NCI-H2196 (cell line): Measurements from ENCODE around the gene LMO1.
A peak's percentile ranks its signal among the peaks of the same experiment; 100 is the strongest.

ENCODE experiments used
- DNase-seq: peaks from one replicate; lab custom pipeline; 2025; ENCODE audit not compliant: unreplicated experiment; lab: John Stamatoyannopoulos, UW

The LMO1 gene

DNA sequence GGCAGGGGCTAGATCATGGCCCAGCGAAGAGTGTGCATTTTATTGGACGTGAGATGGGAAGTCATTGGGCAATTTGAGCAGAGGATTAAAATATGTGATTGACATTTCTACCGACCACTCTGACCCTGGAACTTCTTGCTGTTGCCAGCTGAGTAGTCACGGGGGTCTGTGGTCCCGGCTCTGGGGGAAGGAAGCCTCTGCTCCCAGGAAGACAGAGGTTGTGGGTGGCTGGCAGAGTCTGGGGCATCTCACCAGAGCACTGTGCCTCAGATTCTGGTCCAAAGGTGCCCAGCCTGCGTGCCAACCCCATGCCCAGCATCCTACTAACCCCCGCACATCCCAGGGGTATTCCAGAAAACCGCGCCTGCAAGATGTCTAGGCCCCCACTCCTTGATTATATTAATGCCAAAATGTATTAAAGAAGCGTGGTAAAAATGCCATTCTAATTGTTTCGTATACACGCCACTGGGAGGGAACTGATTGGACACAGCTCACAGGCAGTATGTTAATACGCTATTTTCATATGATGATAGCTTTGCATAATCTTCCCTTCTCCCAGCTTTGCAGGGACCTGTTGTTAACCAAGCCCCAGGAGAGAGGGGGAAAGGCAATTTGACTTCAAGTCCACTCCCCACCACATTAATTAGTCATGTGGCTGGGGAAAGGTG, 25.3 kb upstream of the LMO1 start:
- DNase-seq: no peak

DNA sequence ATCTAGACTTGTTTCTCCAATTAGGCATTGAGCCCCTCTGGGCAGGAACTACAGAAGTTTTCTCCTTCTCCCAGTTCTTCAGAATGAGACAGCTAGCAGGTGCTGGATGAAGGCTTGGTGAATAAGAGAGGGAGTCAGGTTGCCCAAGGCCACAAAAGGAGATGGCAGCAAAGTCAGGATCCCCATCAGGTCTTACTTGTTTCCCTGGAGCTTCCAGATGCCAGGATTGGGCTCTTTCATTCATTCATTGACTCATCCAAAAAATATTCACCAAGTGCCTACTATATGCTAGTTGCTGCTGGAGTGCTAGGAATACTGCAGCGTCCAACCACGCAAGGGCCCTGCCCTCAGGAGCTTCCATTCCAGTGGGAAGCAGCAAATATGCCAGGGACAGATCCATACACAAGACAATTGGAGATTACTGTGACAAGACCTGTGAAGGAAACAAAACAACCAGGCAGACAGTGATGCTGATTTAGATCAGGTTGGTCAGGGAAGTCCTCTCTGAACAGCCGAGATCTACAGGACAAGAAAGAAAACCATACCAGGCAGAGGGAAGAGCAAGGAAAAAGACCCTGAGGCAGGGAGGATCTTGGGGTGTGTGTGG, 24.6 kb upstream of the LMO1 start:
- DNase-seq: no peak

DNA sequence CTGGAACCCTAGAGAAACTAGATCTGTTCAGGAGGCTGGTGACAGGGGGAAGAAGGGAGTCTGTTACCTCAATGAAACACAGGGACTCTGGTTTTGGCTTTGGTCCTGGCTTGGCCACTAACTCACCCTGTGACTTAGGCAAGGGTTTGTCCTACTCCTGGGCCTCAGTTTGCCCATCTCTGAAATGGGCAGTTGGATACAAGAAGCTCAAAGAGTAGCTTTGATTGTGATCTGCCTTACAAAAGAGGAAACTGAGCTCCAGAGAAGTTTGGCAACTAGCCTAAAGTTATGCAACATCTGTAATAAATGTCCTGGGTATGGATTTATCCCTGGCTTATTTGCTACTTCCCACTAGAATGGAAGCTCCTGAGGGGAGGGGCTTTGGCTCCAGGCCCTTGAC, 24.0 kb upstream of the LMO1 start:
- no peak for DNase-seq

DNA sequence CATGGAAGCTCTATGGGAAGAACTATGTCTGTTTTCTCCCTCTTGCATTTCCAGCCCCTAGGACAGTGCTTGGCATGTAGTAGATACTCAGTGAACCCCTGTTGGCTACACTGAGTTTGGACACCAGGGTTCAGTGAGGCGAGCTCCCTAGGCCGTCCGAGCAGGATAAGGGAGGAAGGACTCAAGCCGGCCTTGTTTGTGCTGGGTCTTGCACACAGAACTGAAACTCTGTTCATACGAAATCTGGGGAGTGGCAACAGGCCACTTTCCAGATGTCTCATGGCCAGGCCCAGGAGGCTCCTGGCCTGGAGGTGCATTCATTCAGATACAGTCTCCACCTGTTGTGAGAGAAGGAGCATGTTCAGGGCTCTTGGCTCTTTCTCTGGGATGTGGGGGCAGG, 23.6 kb upstream of the LMO1 start:
- DNase-seq: no peak

DNA sequence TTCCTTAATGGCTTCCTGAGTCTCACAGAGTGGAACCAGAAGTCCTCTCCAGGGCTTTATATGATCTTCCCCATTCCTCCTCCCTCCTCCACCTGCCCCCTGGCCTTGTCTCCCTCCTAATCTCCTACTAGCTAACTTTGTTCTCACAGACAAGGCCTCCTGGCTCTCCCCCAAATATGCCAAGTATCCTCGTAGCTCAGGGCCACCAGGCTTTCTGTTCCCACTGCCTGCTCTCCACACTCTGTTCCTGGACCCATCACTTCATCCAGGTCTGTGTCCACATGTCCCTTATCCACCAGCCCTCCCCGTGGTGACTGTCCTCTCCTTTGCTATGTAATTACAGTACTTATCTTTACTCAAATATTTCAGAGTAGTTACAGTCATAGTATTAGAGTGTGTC, 23.2 kb upstream of the LMO1 start:
- DNase-seq: no peak

DNA sequence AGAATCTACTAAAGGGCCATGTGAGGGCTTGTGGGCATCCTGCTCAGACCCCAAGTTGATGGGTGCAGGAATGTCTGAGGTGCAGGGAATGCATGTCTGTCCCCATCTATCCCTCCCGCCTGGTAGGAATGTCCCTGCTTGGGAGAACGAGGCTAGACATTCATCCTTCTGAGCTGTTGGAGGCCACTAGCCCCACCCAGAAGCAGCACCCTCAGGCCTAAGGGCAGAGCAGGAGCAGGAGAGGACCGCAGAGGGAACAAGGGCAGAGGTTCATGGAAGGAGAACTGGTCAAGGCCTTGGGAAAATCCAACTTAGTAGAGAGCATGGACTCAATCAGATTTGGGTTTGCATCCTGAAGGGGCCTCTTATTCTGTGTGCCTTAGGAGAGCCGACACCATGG, 22.1 kb upstream of the LMO1 start:
- DNase-seq: no peak

DNA sequence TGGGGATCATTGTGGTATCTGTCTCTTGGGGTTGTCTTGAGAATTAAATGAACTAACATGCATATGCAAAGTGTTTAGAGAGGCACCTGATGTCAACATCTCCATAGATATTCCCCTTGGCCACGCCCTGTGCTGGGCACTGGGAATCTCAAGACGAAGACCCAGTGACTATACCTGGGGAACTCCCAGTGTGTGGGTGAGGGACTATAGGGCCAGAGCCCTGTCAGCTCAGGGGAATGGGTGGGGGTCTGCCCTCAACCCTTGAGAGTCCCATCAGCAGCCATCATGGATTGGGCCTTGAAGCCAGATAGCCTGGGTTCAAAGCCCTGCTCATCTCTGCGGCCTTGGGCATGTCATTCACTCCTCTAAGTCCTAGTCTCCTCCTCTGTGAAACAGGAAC, 21.6 kb upstream of the LMO1 start:
- no peak for DNase-seq

DNA sequence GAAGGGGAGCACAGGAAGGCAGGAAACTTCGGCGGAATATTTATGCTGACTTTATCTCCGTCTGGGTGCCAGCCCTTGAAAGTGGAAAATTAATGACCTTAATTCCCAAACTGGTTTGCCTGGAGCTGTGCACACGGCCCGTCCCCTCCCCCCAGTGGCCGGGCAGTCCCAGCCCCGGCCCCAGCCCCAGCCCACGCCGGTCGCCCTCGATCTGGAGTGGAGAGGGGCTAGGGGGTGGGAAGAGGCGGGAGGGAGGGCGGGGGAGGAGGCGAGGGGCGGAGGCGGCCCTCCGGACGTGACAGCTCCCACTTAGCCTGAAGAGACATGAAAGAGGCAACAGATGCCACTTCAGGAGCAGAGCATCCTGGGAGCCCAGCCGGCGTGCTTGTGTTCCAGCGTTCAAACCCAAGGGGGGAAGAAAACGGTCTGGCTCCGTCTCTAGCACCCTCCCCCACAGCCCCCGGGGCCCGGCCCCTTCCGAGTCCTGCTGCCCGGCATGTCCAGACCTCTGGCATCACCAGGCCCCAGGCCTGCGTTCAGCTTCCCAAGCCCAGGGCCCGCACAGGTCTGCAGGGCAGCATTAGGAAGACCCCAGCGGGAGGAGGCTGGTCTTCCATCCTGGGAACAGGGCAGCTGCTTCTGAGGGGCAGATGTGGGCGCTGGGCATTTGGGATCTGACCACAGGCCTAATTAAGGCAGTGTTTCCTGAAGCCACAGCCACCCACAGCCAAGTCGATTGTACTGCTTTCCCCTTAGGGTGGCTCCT, 20.0 kb upstream of the LMO1 start:
- no peak for DNase-seq

DNA sequence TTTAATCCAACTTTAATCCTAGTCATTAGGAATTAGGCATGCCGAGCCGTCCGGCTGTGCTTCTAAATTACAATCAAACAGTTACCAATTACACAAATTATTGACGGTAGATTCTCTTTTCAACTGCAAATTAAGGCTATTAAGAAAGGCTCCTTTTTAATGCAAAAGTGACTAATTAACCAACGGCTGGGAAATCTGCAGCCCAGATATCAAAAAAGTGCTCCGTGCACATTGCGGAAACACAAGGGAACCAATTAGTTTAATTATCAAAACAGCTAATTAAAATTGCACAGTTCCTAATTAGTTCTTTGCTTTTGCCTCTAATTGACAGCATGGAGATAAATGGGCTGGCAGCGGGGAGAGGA, 19.4 kb upstream of the LMO1 start:
- DNase-seq: no peak

DNA sequence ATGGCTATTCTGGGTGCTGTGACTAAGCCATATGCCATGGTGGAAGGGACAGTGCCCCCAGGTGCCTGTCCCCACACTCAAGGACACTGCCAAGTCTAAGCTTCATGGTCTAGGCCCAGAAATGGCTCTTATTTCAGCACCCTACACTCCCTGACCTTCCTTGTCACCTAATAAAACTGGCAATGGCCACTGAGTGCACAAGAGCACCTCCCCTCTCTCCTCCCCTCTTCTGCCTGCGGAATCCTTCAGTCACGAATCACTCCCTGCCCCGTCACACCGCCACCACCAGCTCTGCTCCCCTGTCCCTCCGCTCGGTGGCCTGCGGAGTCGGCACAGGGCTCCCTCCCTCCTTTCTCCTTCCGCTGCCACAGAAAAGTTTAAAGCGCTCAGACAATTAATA, 19.0 kb upstream of the LMO1 start:
- no peak for DNase-seq

DNA sequence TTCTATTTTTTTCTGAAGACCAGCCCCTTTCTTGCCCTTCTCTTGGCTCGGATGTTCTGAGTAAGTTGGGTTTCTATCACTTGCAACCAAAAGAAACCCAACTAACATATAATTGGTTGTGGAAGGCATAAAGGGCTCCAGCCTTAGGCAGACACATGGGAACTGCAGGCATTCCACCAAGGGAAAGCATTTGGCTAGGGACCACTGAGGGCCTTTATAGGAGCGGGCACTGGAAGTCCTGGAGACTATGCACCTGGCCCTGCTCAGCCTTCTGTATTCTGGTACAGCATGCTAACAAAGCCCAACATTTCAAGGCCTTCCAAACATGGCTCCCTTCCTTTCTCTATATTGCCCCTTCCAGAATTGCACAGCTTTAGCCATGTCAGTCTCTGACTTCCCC, 17.6 kb upstream of the LMO1 start:
- no peak for DNase-seq

DNA sequence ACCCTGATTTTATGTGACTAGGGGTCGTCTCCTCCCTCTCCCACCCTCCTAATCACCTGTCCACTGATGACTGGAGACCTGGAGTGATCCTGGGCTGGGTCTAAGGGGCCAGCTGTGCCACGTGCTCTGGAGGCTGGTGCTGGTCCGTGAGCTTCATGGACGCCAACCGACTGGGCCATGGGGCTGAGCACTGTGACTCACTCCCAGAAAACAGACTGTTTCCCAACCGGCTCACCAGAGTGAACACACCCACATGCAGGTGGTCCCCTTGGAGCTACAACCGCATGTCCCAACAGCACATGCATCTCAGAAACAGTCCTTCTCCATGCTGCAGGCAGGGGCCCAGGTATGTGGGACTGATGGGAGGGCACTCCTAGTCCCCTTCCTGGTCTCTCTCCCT, 14.0 kb upstream of the LMO1 start:
- no peak for DNase-seq

DNA sequence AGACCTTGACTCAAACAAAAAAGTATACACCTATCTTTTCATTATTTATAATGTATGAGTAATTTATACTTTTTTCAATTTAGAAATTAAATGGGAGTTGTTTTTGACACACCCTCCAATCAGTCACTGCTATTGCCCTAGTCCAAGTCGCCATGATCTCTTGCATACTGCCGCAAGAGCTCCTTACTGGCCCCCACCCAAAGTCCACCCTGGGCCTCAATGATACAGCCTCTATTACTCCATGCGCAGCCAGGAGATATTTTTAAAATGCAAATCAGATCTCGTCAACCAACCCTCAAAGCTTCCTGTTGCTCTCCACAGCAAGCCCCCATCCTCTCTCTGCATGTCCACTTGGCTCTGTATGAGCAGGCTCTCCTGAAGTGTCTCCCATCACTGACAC, 12.8 kb upstream of the LMO1 start:
- DNase-seq: no peak

DNA sequence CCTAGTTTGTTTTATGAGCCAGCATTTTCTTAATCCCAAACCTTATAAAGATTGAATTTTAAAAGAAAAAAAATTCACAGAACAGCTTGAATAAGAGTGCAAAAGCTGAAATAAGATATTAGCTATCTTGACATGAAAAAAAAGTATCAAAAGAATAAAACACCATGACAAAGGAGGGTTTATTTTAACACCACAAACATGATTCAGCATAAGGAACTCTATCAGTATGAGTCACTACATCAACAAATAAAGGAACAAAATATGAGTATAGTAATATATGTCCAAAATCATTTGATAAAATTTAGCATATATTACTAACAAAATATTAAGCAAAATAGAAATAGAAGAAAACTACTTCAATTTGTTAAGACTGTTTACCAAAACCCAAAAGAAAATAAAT, 9.6 kb upstream of the LMO1 start:
- no peak for DNase-seq

DNA sequence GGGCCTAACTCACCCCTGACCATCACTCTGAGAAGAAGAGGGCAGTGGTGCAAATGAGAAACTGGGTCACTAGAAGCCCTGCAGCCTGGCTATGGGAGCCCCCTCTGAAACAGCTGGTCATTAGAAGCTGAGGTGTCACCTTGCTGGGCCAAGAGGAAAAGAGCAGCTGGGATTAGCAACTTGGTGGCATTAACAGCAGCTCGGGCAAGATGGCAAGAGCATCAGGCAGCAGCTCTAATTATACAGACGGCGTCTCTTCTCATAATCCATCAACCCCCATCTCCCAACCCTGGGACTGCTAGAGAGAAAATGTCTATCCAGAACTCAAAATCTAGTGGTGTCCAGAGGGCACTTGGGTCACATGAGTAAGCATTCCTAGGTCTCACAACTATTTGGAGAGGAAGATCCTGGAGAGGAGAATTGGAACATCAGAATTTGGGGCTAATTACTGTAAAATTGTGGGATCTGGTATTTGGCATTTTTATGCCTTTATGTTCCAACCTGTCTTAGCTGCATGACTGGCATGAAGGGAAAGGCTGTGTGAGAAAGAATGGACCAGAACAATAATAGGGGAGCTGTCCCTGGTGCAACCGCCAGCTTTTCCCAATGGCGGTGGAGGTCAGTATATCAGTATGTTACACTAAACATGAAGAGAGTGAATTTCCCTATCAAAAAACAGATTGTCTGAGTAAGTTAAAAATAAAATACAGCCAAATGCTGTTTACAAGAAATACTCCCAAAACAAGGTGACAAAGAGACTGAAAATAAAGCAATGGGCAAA, 7.6 kb upstream of the LMO1 start:
- no peak for DNase-seq

DNA sequence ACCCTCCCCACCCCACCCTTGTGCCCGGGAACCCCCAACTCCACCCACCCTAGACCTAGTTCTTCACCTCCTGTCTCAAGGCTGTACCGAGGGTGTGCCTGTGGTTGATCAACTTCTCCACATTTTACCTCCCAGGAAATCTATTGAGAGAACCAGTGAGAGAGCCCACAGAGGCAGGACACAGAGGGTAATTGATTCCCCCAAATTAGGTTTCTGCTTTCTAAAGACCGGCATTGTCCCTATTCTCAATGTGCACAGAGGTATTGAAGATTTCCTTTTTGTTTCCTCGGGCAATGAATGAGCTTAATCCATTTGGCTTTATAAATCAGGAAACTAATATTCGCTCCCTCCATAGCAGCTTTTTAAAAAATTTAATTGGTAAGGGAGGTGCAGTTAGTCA, 6.0 kb upstream of the LMO1 start:
- DNase-seq: no peak

DNA sequence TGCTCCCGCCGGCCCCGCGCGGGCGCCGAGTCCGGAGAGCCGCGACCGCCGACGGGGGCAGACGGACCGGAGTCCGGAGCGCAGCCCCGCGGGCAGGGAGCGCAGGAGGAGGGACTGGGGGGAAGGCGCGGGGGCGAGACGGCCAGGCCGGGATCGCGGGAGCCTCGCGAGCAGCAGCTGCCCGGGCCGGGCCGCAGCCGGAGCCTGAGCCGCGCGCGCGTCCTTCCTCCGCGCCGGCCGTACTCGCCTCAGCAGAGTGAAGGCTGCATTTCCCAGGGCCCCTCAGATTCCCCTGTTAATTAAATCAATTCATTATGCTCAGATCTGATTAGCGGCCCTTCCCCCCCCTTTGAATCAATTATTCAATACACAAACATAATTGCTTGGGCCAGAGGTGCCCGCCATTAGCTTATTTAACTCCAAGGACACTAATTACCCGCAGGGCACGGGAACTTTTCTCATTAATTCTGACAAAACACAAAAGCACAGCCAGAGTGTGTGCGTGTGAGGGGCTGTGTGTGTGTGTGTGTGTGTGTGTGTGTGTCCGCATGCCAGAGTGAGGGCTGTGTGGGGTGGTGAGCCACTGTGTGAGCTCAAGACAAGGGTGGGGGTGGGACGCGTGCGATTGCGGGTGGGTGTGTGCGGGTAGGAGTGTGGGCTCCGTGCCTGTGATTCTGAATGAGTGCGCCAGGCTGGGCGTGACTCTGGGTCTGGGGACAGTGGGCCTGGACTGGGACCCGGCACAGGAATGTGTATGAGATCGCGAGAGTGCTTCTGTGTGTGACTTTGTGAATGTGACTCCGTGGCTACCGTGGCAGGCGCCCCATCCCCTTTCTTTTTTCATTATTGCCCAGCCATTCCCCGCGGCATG, 5.1 kb upstream of the LMO1 start:
- peak; percentile 19 for DNase-seq

DNA sequence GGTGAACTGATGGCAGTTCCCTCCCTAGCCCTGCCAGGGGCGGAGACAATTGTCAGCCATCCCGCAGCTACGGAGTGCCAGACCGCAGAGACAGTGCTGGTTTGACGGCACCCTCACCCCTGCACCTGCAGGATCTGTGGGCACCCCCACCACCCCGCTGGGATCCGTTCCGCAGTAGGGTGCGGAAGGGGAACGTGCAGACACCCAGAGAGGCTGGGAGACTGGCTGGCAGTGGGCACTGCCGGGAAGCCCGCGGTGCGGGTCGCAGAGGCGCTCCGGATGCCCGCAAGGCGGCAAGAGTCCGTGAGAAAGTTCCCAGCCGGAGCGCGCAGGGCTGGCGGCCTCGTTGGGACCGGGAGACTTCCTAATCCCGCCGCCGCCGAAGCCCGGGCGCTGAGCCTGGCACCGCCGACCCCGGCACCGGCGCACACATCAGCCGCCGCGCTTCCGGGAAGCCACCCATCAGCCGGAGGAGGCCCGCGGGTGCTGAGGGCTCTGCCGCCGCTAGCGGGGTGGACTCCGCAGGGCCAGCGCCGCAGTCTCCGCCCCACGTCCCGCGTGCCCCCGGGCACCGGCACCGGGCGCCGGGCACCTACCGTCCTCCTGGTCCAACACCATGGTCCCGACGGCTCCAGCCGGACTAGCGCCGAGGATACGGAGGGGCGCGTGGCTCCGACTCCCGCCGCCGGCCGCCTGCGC, 4.3 kb upstream of the LMO1 start:
- no peak for DNase-seq

DNA sequence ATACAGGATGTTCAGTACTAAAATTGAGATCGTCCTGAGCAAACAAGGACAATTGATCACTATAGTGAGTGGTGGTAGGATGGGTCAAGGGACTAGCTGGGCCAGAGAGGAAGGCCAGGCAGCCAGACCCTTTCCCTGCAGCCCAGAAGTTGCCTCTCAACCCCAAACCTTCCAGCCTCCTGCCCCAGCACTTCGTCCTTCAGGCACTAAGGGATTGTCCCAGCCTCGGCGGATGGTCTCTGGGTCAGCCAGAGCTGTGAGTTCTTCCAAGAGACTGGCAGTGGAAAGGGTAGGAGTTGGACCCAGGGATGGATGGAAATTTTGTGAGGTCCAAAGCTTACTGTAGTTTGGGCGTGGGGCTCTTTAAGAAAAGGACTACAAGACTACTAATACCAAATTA, 3.6 kb upstream of the LMO1 start:
- DNase-seq: no peak
